Glomerular visceral epithelial cell (primary cell): Measurements from ENCODE around the gene NCK1.
"Not testable (repeated sequence)": the region's sequence is repeated elsewhere in the genome, so short reads cannot be mapped to it uniquely, and the experiment has no call there.

Experiments
- DNase-seq: peaks from one replicate; pipeline ENCODE4 v3.0.0-alpha.2; 2016; ENCODE audit errors: extremely low spot score

NCK1 gene

GRCh38 chr3:136984837-136985236 lies 122.8 kb downstream of the NCK1 start:
- no peak for DNase-seq

DNA sequence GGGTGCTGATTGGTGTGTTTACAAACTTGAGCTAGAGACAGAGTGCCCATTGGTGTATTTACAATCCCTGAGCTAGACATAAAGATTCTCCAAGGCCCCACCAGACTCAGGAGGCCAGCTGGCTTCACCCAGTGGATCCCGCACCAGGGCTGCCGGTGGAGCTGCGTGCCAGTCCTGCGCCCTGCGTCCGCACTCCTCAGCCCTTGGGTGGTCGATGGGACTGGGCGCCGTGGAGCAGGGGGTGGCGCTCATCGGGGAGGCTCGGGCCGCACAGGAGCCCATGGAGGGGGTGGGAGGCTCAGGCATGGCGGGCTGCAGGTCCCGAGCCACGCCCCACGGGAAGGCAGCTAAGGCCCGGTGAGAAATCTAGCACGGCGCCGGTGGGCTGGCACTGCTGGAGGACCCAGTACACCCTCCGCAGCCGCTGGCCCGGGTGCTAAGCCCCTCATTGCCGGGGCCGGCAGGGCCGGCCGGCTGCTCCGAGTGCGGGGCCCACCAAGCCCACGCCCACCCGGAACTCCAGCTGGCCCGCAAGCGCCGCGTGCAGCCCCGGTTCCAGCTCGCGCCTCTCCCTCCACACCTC lies 125.5 kb downstream of the NCK1 start:
- DNase-seq = not testable (repeated sequence)

DNA sequence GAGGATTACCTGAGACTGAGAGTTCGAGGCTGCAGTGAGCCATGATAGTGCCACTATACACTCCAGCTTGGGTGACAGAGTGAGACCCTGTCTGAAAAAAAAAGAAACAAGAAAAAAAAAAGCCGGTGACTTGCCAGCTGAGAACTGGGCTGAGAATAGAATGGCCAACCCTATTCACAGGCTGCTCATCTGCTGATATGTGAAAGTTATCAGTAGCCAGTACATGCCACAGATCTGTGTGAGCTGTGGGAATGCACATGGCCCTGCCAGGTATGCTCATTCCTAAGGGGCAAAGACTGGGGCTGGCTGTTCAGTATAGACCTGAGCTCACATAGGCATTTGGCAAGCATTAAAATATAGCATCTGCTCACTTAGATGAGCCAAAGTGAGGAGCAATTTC lies 126.6 kb downstream of the NCK1 start:
- DNase-seq = no peak

DNA sequence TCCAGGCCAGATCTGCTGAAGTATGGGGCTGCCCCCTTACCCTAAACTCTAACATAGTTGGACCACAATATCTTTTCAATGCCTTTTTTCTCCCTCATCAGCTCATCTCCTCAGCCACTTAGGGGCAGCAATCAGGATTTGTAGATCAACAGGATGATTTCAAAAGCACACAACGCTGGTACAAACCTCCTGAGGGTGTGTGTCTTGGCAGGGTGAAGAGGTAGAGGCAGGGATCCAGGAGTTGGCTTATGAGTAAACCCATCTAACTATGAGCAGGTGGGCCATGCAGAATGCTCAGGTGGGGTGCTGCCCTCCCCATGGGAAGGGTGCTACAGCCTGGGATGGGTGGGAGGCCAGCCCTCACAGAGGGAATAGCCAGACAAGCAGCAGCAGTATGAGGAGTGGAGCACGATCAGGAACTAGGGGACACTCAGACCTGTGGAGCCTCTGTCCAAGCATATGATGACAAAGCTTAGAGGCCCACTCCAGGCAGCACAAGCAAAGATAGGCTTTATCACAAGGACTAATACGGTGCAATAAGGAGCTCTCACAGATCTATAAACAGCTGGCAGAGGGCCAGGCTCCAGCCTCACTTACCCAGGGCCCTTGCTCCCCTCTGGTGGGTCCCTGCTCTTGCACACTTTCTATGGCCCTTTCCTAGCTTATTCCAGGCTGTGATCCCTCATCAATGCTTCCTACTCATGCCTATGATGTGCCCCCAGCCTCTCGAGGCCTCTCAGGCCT lies 127.9 kb downstream of the NCK1 start:
- DNase-seq = no peak

- DNase-seq = no peak
Observed at GRCh38 chr3:136990826-136991225, 128.8 kb downstream of the NCK1 start.

- DNase-seq = no peak
Observed at GRCh38 chr3:136992115-136992514, 130.1 kb downstream of the NCK1 start.

DNA sequence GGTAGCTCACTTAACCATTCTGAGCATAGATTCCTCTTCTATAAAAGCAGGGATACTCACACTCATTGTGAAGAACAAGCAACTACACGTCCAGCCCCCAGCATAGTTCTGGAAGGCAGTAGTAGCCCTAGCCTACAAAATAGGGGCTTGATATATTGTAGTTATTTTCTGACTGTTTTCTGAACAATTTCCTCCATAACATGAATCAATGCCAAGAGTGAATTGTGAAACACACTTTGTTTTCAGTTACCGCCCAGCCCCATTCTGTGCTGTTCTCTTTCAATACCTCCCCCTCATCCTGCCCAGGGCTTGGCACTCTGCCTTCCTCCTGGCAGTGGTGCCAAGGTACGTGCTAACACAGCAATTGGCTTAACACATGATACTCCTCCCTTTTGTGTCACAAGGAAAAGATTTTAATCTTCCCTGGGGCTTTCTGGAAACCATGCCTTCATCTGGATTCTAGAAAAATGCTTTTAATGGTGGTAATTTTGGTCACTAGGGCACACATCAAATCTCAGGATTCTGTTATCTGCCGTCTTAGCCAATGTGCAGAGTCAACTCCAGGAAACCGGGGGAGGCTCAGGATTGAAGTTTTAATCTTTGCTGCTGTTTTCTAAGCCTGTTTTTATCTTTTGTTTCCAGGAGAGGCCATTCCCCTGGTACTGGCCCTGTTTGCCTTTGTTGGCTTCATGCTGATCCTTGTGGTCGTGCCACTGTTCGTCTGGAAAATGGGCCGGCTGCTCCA lies 132.9 kb downstream of the NCK1 start:
- no peak for DNase-seq

- no peak for DNase-seq
Observed at GRCh38 chr3:136995652-136996051, 133.6 kb downstream of the NCK1 start.
